ENCODE data around the gene SLC26A9. TPM values are rescaled to one million over a fixed set of nuclear protein-coding genes. Genes with fewer than 3 reads are reported as not detected.
A peak's percentile ranks its signal among the peaks of the same experiment; 100 is the strongest.

Gene SLC26A9
- total and polyA plus RNA-seq, 9 of the 15 experiments (the other 6 are each of a cell fraction or from before 2014, with no cell fraction given) = 0.03 TPM; not detected in 8

- TF ChIP-seq KAT8 (IDR thresholded peaks at IDR 0.05; ENCODE audit: low read depth) (no peak), NEUROD1 (IDR thresholded peaks at IDR 0.05; ENCODE audit: borderline replicate concordance, low read depth, low read length, partially characterized antibody) (no peak), MAFF (IDR thresholded peaks at IDR 0.05; ENCODE audit: low read length) (no peak), YY1 (IDR thresholded peaks at IDR 0.05; ENCODE audit: borderline replicate concordance in 1 of 3, control insufficient read depth in 1 of 3, extremely low read depth in 1 of 3, insufficient read depth in 3 of 3, insufficient read length in 1 of 3, insufficient replicate concordance in 2 of 3, low read depth in 1 of 3, low read length in 2 of 3) (peak in 1 of 3 experiments; percentile 34), CBFA2T3 (IDR thresholded peaks at IDR 0.05) (peak; percentile 22; the same call in 1 of the 2 replicates), ELK3 (CRISPR knock-in tag; IDR thresholded peaks at IDR 0.05) (no peak), THAP12 (CRISPR knock-in tag; IDR thresholded peaks at IDR 0.05) (no peak), ZKSCAN8 (CRISPR knock-in tag; IDR thresholded peaks at IDR 0.05) (no peak), TAF7 (tag; IDR thresholded peaks at IDR 0.05) (no peak)
Measured at GRCh38 chr1:205930195-205930577, 13.1 kb downstream of the SLC26A9 start (continued).
